ENCODE measurements around the gene PTMS.

DNA sequence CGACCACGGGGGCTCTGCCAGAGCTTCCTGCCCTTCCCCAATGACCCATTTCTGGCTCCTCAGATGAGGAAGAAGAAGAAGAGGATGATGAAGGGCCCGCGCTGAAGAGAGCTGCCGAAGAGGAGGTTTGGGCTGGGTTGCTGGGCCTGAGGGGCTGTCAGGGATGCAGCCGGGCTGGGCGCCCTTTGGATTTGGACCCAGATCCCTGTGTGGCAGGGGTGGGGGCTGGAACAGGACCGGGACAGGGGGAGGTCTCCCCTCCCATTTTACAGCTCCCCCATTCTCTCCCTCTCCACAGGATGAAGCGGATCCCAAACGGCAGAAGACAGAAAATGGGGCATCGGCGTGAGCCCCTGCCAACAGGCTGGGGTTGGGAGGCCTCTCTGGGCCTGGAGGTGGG, 3.9 kb downstream of the PTMS start:
- no peak for TF ChIP-seq ZBTB21 (CRISPR knock-in tag; IDR thresholded peaks at IDR 0.05; ENCODE audit: borderline replicate concordance)
- TF ChIP-seq, protein P1, sequence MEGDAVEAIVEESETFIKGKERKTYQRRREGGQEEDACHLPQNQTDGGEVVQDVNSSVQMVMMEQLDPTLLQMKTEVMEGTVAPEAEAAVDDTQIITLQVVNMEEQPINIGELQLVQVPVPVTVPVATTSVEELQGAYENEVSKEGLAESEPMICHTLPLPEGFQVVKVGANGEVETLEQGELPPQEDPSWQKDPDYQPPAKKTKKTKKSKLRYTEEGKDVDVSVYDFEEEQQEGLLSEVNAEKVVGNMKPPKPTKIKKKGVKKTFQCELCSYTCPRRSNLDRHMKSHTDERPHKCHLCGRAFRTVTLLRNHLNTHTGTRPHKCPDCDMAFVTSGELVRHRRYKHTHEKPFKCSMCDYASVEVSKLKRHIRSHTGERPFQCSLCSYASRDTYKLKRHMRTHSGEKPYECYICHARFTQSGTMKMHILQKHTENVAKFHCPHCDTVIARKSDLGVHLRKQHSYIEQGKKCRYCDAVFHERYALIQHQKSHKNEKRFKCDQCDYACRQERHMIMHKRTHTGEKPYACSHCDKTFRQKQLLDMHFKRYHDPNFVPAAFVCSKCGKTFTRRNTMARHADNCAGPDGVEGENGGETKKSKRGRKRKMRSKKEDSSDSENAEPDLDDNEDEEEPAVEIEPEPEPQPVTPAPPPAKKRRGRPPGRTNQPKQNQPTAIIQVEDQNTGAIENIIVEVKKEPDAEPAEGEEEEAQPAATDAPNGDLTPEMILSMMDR (IDR thresholded peaks at IDR 0.05), result no peak
- TF ChIP-seq, protein P2, sequence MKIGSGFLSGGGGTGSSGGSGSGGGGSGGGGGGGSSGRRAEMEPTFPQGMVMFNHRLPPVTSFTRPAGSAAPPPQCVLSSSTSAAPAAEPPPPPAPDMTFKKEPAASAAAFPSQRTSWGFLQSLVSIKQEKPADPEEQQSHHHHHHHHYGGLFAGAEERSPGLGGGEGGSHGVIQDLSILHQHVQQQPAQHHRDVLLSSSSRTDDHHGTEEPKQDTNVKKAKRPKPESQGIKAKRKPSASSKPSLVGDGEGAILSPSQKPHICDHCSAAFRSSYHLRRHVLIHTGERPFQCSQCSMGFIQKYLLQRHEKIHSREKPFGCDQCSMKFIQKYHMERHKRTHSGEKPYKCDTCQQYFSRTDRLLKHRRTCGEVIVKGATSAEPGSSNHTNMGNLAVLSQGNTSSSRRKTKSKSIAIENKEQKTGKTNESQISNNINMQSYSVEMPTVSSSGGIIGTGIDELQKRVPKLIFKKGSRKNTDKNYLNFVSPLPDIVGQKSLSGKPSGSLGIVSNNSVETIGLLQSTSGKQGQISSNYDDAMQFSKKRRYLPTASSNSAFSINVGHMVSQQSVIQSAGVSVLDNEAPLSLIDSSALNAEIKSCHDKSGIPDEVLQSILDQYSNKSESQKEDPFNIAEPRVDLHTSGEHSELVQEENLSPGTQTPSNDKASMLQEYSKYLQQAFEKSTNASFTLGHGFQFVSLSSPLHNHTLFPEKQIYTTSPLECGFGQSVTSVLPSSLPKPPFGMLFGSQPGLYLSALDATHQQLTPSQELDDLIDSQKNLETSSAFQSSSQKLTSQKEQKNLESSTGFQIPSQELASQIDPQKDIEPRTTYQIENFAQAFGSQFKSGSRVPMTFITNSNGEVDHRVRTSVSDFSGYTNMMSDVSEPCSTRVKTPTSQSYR (CRISPR knock-in tag; IDR thresholded peaks at IDR 0.05), result no peak
- TF ChIP-seq, protein P3, sequence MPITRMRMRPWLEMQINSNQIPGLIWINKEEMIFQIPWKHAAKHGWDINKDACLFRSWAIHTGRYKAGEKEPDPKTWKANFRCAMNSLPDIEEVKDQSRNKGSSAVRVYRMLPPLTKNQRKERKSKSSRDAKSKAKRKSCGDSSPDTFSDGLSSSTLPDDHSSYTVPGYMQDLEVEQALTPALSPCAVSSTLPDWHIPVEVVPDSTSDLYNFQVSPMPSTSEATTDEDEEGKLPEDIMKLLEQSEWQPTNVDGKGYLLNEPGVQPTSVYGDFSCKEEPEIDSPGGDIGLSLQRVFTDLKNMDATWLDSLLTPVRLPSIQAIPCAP (CRISPR knock-in tag; IDR thresholded peaks at IDR 0.05), result no peak
- no peak for TF ChIP-seq SMAD4 (CRISPR knock-in tag; IDR thresholded peaks at IDR 0.05)
- no peak for TF ChIP-seq SMAD3 (CRISPR knock-in tag; IDR thresholded peaks at IDR 0.05; ENCODE audit: borderline replicate concordance)
- TF ChIP-seq, protein P4, sequence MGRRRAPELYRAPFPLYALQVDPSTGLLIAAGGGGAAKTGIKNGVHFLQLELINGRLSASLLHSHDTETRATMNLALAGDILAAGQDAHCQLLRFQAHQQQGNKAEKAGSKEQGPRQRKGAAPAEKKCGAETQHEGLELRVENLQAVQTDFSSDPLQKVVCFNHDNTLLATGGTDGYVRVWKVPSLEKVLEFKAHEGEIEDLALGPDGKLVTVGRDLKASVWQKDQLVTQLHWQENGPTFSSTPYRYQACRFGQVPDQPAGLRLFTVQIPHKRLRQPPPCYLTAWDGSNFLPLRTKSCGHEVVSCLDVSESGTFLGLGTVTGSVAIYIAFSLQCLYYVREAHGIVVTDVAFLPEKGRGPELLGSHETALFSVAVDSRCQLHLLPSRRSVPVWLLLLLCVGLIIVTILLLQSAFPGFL (CRISPR knock-in tag; IDR thresholded peaks at IDR 0.05; ENCODE audit: borderline replicate concordance), result no peak
- no peak for TF ChIP-seq TEAD1 (CRISPR knock-in tag; IDR thresholded peaks at IDR 0.05)
- no peak for TF ChIP-seq OVOL2 (CRISPR knock-in tag; IDR thresholded peaks at IDR 0.05; ENCODE audit: borderline replicate concordance)
- TF ChIP-seq TEAD4 (CRISPR knock-in tag; IDR thresholded peaks at IDR 0.05), result no peak
- TF ChIP-seq ATF1 (CRISPR knock-in tag; IDR thresholded peaks at IDR 0.05), result no peak
- no peak for TF ChIP-seq SP1 (CRISPR knock-in tag; conservative IDR thresholded peaks at IDR 0.05)

All from WTC11 (cell line).